Adipocyte (in vitro differentiated cells): ENCODE results near the gene RBM5.
"Not testable (repeated sequence)": the region's sequence is repeated elsewhere in the genome, so short reads cannot be mapped to it uniquely, and the experiment has no call there.

Experiments used
- DNase-seq: peaks from one replicate; pipeline ENCODE4 v3.0.0-alpha.2; 2015; ENCODE audit warnings: low read depth
- H3K27me3 ChIP-seq: replicated peaks from 2 replicates; pipeline ENCODE4 v1.7.0; 2013; ENCODE audit warnings: mild to moderate bottlenecking, low read length, moderate library complexity; ENCODE audit not compliant: control insufficient read depth, insufficient read depth
- H3K36me3 ChIP-seq: 2 replicates; pipeline ENCODE4 v1.7.0; 2013; ENCODE audit warnings: low read length, mild to moderate bottlenecking, moderate library complexity; ENCODE audit not compliant: control insufficient read depth, insufficient read depth, severe bottlenecking
- H3K4me1 ChIP-seq: 2 replicates; pipeline ENCODE4 v1.7.0; 2013; ENCODE audit warnings: mild to moderate bottlenecking, low read length, moderate library complexity; ENCODE audit not compliant: control insufficient read depth, insufficient read depth
- H3K4me3 ChIP-seq: 2 replicates; pipeline ENCODE4 v1.7.0; 2013; ENCODE audit warnings: mild to moderate bottlenecking, low read length, moderate library complexity
- H3K9ac ChIP-seq: 2 replicates; pipeline ENCODE4 v1.7.0; 2013; ENCODE audit warnings: mild to moderate bottlenecking, low read length, moderate library complexity
- H3K9me3 ChIP-seq: 2 replicates; pipeline ENCODE4 v1.7.0; 2013; ENCODE audit warnings: mild to moderate bottlenecking, low read length, moderate library complexity; ENCODE audit not compliant: control insufficient read depth

Gene RBM5

GRCh38 chr3:50088725-50089608 is at the start of gene RBM5:
RBM5 (plus strand) TSS chr3:50088919; CDS start chr3:50090435, 1,516 bp downstream.
- Histone ChIP-seq H3K36me3 (peaks cover 38% of the 10 kb centered on the region), H3K9me3 (no peaks in the 10 kb centered on the region), H3K27me3 (no peaks in the 10 kb centered on the region), H3K9ac (peak within 1 kb of the TSS; percentile 100), H3K4me3 (peak within 1 kb of the TSS; percentile 100), H3K4me1 (peaks cover 22% of the 10 kb centered on the region)
- DNase-seq: peak; percentile 97

DNA sequence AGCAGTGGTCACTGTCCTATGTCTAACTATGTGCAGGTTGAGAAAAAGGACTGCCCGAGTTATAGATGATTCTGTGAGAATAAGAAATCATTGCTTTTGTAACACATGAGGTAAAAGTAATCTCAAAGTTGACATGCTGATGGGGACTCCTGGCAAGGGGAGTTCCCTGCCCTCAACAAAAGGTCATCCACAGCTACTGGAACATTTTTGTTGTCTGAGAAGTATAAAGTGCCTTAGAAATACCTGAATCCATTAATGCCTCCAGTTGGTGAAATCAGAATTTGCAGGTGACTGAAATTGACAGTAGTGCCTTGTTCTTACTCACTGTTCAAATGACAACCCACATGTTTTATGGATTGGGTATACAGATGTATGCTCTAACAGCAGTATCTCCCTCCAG is 43.7 kb upstream of the RBM5 start:
- Histone ChIP-seq H3K4me1 (peaks cover 7% of the 10 kb centered on the region), H3K36me3 (peaks cover 30% of the 10 kb centered on the region), H3K9ac (no peak overlapping the region), H3K27me3 (no peaks in the 10 kb centered on the region), H3K4me3 (no peak overlapping the region), H3K9me3 (no peaks in the 10 kb centered on the region)
- DNase-seq: no peak

DNA sequence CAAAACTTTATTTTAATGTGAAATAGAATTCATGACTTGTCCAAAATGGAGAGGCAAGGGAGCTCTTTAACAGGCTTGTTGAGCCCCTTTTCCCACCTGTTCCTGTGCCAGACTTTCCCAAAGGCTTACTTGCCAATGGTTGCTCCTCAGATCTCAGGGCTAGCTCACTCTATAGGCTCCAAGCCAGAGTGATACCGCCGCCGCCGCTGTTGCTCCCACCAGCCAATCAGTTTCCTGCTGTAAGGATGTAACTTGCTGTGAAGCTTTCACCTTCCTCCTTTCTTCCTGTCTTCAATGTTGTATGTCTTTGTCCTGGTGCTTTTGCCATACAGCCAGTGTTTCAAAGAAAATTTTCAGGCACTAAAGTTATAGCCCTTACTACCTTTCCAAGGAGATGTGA is 41.3 kb upstream of the RBM5 start:
- H3K9me3 ChIP-seq: no peaks in the 10 kb centered on the region
- H3K36me3 ChIP-seq: peaks cover 42% of the 10 kb centered on the region
- H3K4me3 ChIP-seq: no peak overlapping the region
- no peak for DNase-seq
- peaks cover 10% of the 10 kb centered on the region for H3K4me1 ChIP-seq
- no peak overlapping the region for H3K9ac ChIP-seq
- H3K27me3 ChIP-seq: no peaks in the 10 kb centered on the region

- peaks cover 6% of the 10 kb centered on the region for H3K4me1 ChIP-seq
- H3K27me3 ChIP-seq: no peaks in the 10 kb centered on the region
- H3K9ac ChIP-seq: no peak overlapping the region
- no peak overlapping the region for H3K4me3 ChIP-seq
- H3K9me3 ChIP-seq: no peaks in the 10 kb centered on the region
- DNase-seq: peak; percentile 86
- peaks cover 64% of the 10 kb centered on the region for H3K36me3 ChIP-seq
These were observed 38.4 kb upstream of the RBM5 start for GRCh38 chr3:50050361-50050760.

DNA sequence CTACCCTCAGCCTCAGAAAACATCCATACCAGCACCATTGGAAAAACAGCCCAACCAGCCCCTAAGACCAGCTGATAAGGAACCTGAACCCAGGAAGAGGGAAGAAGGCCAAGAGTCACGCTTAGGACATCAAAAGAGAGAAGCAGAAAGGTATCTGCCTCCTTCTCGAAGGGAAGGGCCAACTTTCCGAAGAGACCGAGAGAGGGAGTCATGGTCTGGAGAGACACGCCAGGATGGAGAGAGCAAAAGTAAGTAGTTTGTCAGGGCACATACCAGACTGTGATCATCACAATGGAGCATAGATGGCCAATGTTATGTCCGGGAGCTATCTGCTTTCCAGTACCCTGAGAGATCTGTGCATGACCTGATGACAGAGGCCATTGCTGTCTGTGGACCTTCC is 31.0 kb upstream of the RBM5 start:
- Histone ChIP-seq H3K27me3 (no peaks in the 10 kb centered on the region), H3K4me3 (no peak overlapping the region), H3K9me3 (no peaks in the 10 kb centered on the region), H3K36me3 (peaks cover 76% of the 10 kb centered on the region), H3K9ac (no peak overlapping the region), H3K4me1 (no peaks in the 10 kb centered on the region)
- no peak for DNase-seq

- H3K27me3 ChIP-seq: no peaks in the 10 kb centered on the region
- H3K36me3 ChIP-seq: peaks cover 88% of the 10 kb centered on the region
- peak; percentile 70 for DNase-seq
- H3K9ac ChIP-seq: no peak overlapping the region
- no peak overlapping the region for H3K4me3 ChIP-seq
- H3K4me1 ChIP-seq: no peaks in the 10 kb centered on the region
- no peaks in the 10 kb centered on the region for H3K9me3 ChIP-seq
These were observed 20.6 kb upstream of the RBM5 start for GRCh38 chr3:50068134-50068533.

DNA sequence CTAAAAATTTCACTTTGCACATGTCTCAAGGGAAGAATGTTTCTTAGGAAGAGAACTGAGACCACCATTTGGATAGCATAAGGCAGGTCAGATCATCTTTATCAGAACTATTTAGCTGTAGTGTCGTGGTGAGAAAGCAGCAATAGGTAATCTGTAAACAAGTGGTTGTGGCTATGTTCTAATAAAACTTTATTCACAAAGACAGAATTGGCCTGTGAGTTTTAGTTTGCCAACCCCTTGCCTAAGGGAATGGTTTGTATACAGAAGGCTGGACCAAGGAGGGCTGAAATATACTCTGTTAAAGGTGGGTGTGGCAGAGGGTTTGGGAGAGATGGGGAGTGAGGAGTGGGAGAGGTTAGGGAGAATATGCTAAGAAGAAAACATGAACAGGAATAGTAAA is 10.6 kb upstream of the RBM5 start:
- Histone ChIP-seq H3K9ac (no peak overlapping the region), H3K9me3 (no peaks in the 10 kb centered on the region), H3K36me3 (peaks cover 39% of the 10 kb centered on the region), H3K27me3 (no peaks in the 10 kb centered on the region), H3K4me1 (peaks cover 11% of the 10 kb centered on the region), H3K4me3 (no peak overlapping the region)
- DNase-seq: no peak

- Histone ChIP-seq H3K9me3 (no peaks in the 10 kb centered on the region), H3K4me1 (peaks cover 11% of the 10 kb centered on the region), H3K4me3 (no peak overlapping the region), H3K9ac (no peak overlapping the region), H3K27me3 (no peaks in the 10 kb centered on the region), H3K36me3 (peaks cover 34% of the 10 kb centered on the region)
- no peak for DNase-seq
These were observed 10.1 kb upstream of the RBM5 start for GRCh38 chr3:50078622-50079021.

DNA sequence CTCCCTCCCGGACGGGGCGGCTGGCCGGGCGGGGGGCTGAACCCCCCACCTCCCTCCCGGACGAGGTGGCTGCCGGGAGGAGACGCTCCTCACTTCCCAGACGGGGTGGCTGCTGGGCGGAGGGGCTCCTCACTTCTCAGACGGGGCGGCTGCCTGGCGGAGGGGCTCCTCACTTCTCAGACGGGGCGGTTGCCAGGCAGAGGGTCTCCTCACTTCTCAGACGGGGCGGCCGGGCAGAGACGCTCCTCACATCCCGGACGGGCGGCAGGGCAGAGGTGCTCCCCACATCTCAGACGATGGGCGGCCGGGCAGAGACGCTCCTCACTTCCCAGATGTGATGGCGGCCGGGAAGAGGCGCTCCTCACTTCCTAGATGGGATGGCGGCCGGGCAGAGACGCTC is 3.8 kb upstream of the RBM5 start:
- not testable (repeated sequence) for H3K36me3 ChIP-seq, H3K9me3 ChIP-seq, H3K27me3 ChIP-seq, DNase-seq, H3K4me1 ChIP-seq, H3K4me3 ChIP-seq, H3K9ac ChIP-seq

DNA sequence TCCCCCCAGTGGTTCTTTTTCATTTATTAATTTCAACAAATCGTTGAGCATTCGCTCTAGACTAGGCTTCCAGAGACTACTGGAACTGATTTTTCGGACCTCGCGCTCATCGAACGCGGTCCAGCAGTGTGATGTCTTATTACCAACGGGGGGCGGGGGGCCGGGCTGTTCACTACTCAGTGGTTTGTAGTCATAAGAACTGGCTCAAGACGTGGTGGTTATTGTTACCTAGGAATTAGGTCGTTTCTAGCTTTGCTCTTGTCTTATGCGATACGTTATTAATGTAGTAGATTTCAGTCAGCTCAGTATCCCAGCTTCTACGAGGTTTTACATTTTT is 858 bp downstream of the RBM5 start:
- Histone ChIP-seq H3K9ac (peak overlapping the region; percentile 100), H3K4me1 (peaks cover 26% of the 10 kb centered on the region), H3K27me3 (no peaks in the 10 kb centered on the region), H3K9me3 (no peaks in the 10 kb centered on the region), H3K4me3 (peak overlapping the region; percentile 100), H3K36me3 (peaks cover 44% of the 10 kb centered on the region)
- DNase-seq: peak; percentile 64

DNA sequence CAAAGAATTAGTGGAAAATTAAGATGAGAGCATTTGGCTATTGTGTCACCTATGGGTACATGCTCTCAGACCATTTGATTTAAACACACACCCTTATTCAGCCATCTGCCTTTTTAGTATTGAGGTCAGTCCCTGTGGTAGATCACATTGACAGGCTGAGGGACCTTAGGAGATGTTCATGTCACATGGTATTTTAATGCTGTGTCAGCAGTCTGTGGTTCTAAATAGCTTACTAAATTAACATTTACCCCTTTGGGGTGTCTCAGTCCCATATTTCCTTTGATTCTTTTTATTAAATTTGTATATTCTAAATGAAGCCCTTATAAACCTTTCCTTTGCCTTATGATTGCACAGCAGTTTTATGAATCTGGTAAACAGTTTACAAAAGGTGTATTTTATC is 2.3 kb downstream of the RBM5 start:
- H3K36me3 ChIP-seq: peaks cover 58% of the 10 kb centered on the region
- peak overlapping the region; percentile 100 for H3K9ac ChIP-seq
- no peaks in the 10 kb centered on the region for H3K27me3 ChIP-seq
- H3K4me3 ChIP-seq: peak overlapping the region; percentile 100
- H3K9me3 ChIP-seq: no peaks in the 10 kb centered on the region
- H3K4me1 ChIP-seq: peaks cover 40% of the 10 kb centered on the region
- peak; percentile 12 for DNase-seq
